HepG2 (cell line): Measurements from ENCODE around the gene CCDC6. TPM values are rescaled to one million over a fixed set of nuclear protein-coding genes. Genes with fewer than 3 reads are reported as not detected.

Experiments
- AHDC1 ChIP-seq: sonication (generic); formaldehyde crosslinking; IDR thresholded peaks from 2 replicates; pipeline ENCODE4 v1.5.1; 2020; ENCODE audit warnings: mild to moderate bottlenecking, missing genetic modification reagents, borderline replicate concordance
- ATF7-NPFF ChIP-seq: sonication (generic); formaldehyde crosslinking; IDR thresholded peaks from 2 replicates; pipeline ENCODE4 v1.8.1; 2023; ENCODE audit warnings: mild to moderate bottlenecking, low read depth, missing genetic modification reagents, moderate library complexity
- CBX2 ChIP-seq, 2 experiments: fragments of 200-600 bp in 1 of 2; sonication (generic); formaldehyde crosslinking in 1 of 2; IDR thresholded peaks; 2 replicates each; pipeline versions ENCODE4 v1.7.0 to v1.8.1; 2018 to 2022; ENCODE audit warnings: low read depth in 2 of 2, low read length in 1 of 2, mild to moderate bottlenecking in 1 of 2, missing genetic modification reagents in 1 of 2
- FOXA1 ChIP-seq, 2 experiments: fragments of 450-650 bp in 1 of 2; sonication (generic) in 1 of 2; formaldehyde crosslinking in 1 of 2; IDR thresholded peaks; 2 replicates each; pipeline versions ENCODE4 v1.4.0 to v1.6.1; 2016 to 2020; ENCODE audit warnings: missing genetic modification reagents in 1 of 2
- MTA1 ChIP-seq: sonication (generic); formaldehyde crosslinking; IDR thresholded peaks from 2 replicates; pipeline ENCODE4 v1.4.0; 2020; ENCODE audit warnings: missing genetic modification reagents, mild to moderate bottlenecking, borderline replicate concordance
- MYC ChIP-seq: sonication (generic); formaldehyde crosslinking; IDR thresholded peaks from 2 replicates; pipeline ENCODE4 v1.9.0; 2021; ENCODE audit warnings: missing genetic modification reagents, borderline replicate concordance
- PRPF4 ChIP-seq: fragments of 200-400 bp; formaldehyde crosslinking; IDR thresholded peaks from 2 replicates; pipeline ENCODE4 v1.6.1; 2016; ENCODE audit warnings: low read length, low read depth; ENCODE audit not compliant: poor library complexity, severe bottlenecking
- U2AF2 ChIP-seq: fragments of 200-400 bp; formaldehyde crosslinking; IDR thresholded peaks from 2 replicates; pipeline ENCODE4 v1.6.1; 2017; ENCODE audit warnings: low read depth, mild to moderate bottlenecking, low read length
- ZNF512B ChIP-seq: sonication (generic); formaldehyde crosslinking; IDR thresholded peaks from 2 replicates; pipeline ENCODE4 v1.5.1; 2020; ENCODE audit warnings: missing genetic modification reagents, mild to moderate bottlenecking, borderline replicate concordance
- ZNF547 ChIP-seq: sonication (generic); formaldehyde crosslinking; IDR thresholded peaks from 2 replicates; pipeline ENCODE4 v1.5.1; 2020; ENCODE audit warnings: mild to moderate bottlenecking, missing genetic modification reagents
- polyA plus RNA-seq, 8 experiments: library from polyadenylated mRNA; depleted of rRNA in 3 of 8; stranded (reverse) in 7 of 8; unstranded in 1 of 8; fragments of >200 nt; fragmentation: Illumina TruSeq in 4 of 8; extraction: Trizol in 4 of 8; gene quantifications; 2 replicates each; pipeline versions ENCODE4 v1.2.1 to v1.2.3, GENCODE V29; 2011 to 2016; ENCODE audit warnings: low read depth in 4 of 8, missing spikeins in 1 of 8, mixed read lengths in 1 of 8; ENCODE audit not compliant: insufficient read depth in 1 of 8
- total RNA-seq, 5 experiments: library from RNA; depleted of rRNA; stranded (reverse); fragments of >200 nt; fragmentation: Illumina TruSeq; extraction: Trizol; gene quantifications; 2 replicates each; pipeline ENCODE4 v1.2.3, GENCODE V29; 2016; ENCODE audit warnings: low read depth in 1 of 5

Gene CCDC6
- total and polyA plus RNA-seq, 2 of the 13 experiments (the other 11 are each of a cell fraction or from before 2014, with no cell fraction given) = 17.9 to 18.3 TPM

- TF ChIP-seq ZNF512B (CRISPR knock-in tag) (no peak), FOXA1 (IDR thresholded peaks at IDR 0.05) (no peak), FOXA1 (CRISPR knock-in tag; IDR thresholded peaks at IDR 0.05) (no peak), MTA1 (CRISPR knock-in tag) (no peak), MYC (CRISPR knock-in tag) (no peak), U2AF2 (no peak), ATF7-NPFF (CRISPR knock-in tag) (no peak), PRPF4 (no peak), AHDC1 (CRISPR knock-in tag) (no peak), CBX2 (IDR thresholded peaks at IDR 0.05; ENCODE audit: low read depth, low read length) (no peak), CBX2 (CRISPR knock-in tag; IDR thresholded peaks at IDR 0.05; ENCODE audit: low read depth) (no peak), ZNF547 (CRISPR knock-in tag) (no peak)
Measured at GRCh38 chr10:59934701-59935100, 28.3 kb upstream of the CCDC6 start (continued).
